ENCODE results near the gene RPS6KA2.

Gene RPS6KA2

GRCh38 chr6:166615059-166615770 is 11.8 kb downstream of the RPS6KA2 start:
- DNase-seq (ENCODE audit: low spot score) = no peak

- no peak for DNase-seq (ENCODE audit: low spot score)
Measured at GRCh38 chr6:166614589-166614988, 12.5 kb downstream of the RPS6KA2 start.

- DNase-seq (ENCODE audit: low spot score) = no peak
Measured at GRCh38 chr6:166614171-166614583, 12.9 kb downstream of the RPS6KA2 start.

- no peak for DNase-seq (ENCODE audit: low spot score)
Measured at GRCh38 chr6:166613027-166613426, 14.0 kb downstream of the RPS6KA2 start.

GRCh38 chr6:166612471-166612881 is 14.6 kb downstream of the RPS6KA2 start:
- DNase-seq (ENCODE audit: low spot score) = no peak

- no peak for DNase-seq (ENCODE audit: low spot score)
Measured at GRCh38 chr6:166611631-166612030, 15.4 kb downstream of the RPS6KA2 start.

GRCh38 chr6:166610069-166610468 is 17.0 kb downstream of the RPS6KA2 start:
- no peak for DNase-seq (ENCODE audit: low spot score)

- DNase-seq (ENCODE audit: low spot score) = no peak
Measured at GRCh38 chr6:166608774-166609173, 18.3 kb downstream of the RPS6KA2 start.

GRCh38 chr6:166605752-166606151 is 21.3 kb downstream of the RPS6KA2 start:
- no peak for DNase-seq (ENCODE audit: low spot score)

GRCh38 chr6:166604911-166605310 is 22.1 kb downstream of the RPS6KA2 start:
- no peak for DNase-seq (ENCODE audit: low spot score)

GRCh38 chr6:166604328-166604727 is 22.7 kb downstream of the RPS6KA2 start:
- DNase-seq (ENCODE audit: low spot score) = no peak

GRCh38 chr6:166603043-166603690 is 23.9 kb downstream of the RPS6KA2 start:
- no peak for DNase-seq (ENCODE audit: low spot score)

- DNase-seq (ENCODE audit: low spot score) = no peak
Measured at GRCh38 chr6:166601956-166602355, 25.1 kb downstream of the RPS6KA2 start.

GRCh38 chr6:166600931-166601330 is 26.1 kb downstream of the RPS6KA2 start:
- no peak for DNase-seq (ENCODE audit: low spot score)

- no peak for DNase-seq (ENCODE audit: low spot score)
Measured at GRCh38 chr6:166599205-166599604, 27.8 kb downstream of the RPS6KA2 start.

GRCh38 chr6:166598441-166599138 is 28.5 kb downstream of the RPS6KA2 start:
- DNase-seq (ENCODE audit: low spot score) = no peak

GRCh38 chr6:166597711-166598440 is 29.2 kb downstream of the RPS6KA2 start:
- no peak for DNase-seq (ENCODE audit: low spot score)

- no peak for DNase-seq (ENCODE audit: low spot score)
Measured at GRCh38 chr6:166596776-166597507, 30.1 kb downstream of the RPS6KA2 start.

GRCh38 chr6:166595949-166596348 is 31.1 kb downstream of the RPS6KA2 start:
- DNase-seq (ENCODE audit: low spot score) = no peak

- no peak for DNase-seq (ENCODE audit: low spot score)
Measured at GRCh38 chr6:166595061-166595780, 31.8 kb downstream of the RPS6KA2 start.

- no peak for DNase-seq (ENCODE audit: low spot score)
Measured at GRCh38 chr6:166592821-166593220, 34.2 kb downstream of the RPS6KA2 start.

Measured in D341Med (cell line).